ENCODE results near the gene CDH18. TPM values are rescaled to one million over a fixed set of nuclear protein-coding genes. Genes with fewer than 3 reads are reported as not detected.
A peak's percentile ranks its signal among the peaks of the same experiment; 100 is the strongest.

Gene CDH18
- polyA plus RNA-seq, 1 donor from 2014 or later, result 5.6 TPM

GRCh38 chr5:19655627-19656026 lies 332.4 kb downstream of the CDH18 start:
- H3K4me2 ChIP-seq (ENCODE audit: low read length), result no peak overlapping the region
- H3K9me3 ChIP-seq (ENCODE audit: low read length), result no peaks in the 10 kb centered on the region
- TF ChIP-seq TAF1 (IDR thresholded peaks at IDR 0.05; ENCODE audit: low read depth), result no peak
- peak; percentile 29 for TF ChIP-seq SMC3 (conservative IDR thresholded peaks at IDR 0.05; ENCODE audit: poor library complexity)
- peak; percentile 96 for TF ChIP-seq REST (IDR thresholded peaks at IDR 0.05; ENCODE audit: borderline replicate concordance)
- peak; percentile 97 for TF ChIP-seq EP300 (conservative IDR thresholded peaks at IDR 0.05; ENCODE audit: poor library complexity, severe bottlenecking)
- peak; percentile 76 for TF ChIP-seq POLR2AphosphoS5 (IDR thresholded peaks at IDR 0.05)
- TF ChIP-seq CTCF (IDR thresholded peaks at IDR 0.05; ENCODE audit: poor library complexity, severe bottlenecking), result no peak
- peak; percentile 33 for TF ChIP-seq RAD21 (conservative IDR thresholded peaks at IDR 0.05)
- H3K4me3 ChIP-seq (ENCODE audit: low read length), result no peak overlapping the region
- no peaks in the 10 kb centered on the region for H3K79me2 ChIP-seq (replicated peaks; ENCODE audit: insufficient read depth, low read length)
- no peak overlapping the region for H3K9ac ChIP-seq (ENCODE audit: low read length)
- no peaks in the 10 kb centered on the region for H3K9me2 ChIP-seq (ENCODE audit: insufficient read depth, low read length)
- H2AFZ ChIP-seq (ENCODE audit: low read depth, low read length), result no peak overlapping the region
- H3K27me3 ChIP-seq (ENCODE audit: insufficient read depth, low read depth, low read length), result no peaks in the 10 kb centered on the region
- no peak overlapping the region for H3K27ac ChIP-seq (ENCODE audit: low read length)
- no peaks in the 10 kb centered on the region for H3K36me3 ChIP-seq (ENCODE audit: insufficient read depth, low read length)
- H4K20me1 ChIP-seq (ENCODE audit: insufficient read depth), result no peaks in the 10 kb centered on the region
- peaks cover 3% of the 10 kb centered on the region for H3F3A ChIP-seq (ENCODE audit: insufficient read depth, low read length, poor library complexity, severe bottlenecking)

- no peaks in the 10 kb centered on the region for H3K9me2 ChIP-seq (ENCODE audit: insufficient read depth, low read length)
- no peak overlapping the region for H2AFZ ChIP-seq (ENCODE audit: low read depth, low read length)
- no peak overlapping the region for H3K4me3 ChIP-seq (ENCODE audit: low read length)
- no peaks in the 10 kb centered on the region for H4K20me1 ChIP-seq (ENCODE audit: insufficient read depth)
- H3K9ac ChIP-seq (ENCODE audit: low read length), result no peak overlapping the region
- no peaks in the 10 kb centered on the region for H3F3A ChIP-seq (ENCODE audit: insufficient read depth, low read length, poor library complexity, severe bottlenecking)
- H3K27me3 ChIP-seq (ENCODE audit: insufficient read depth, low read depth, low read length), result no peaks in the 10 kb centered on the region
- no peaks in the 10 kb centered on the region for H3K36me3 ChIP-seq (ENCODE audit: insufficient read depth, low read length)
- H3K4me2 ChIP-seq (ENCODE audit: low read length), result no peak overlapping the region
- TF ChIP-seq EP300 (conservative IDR thresholded peaks at IDR 0.05; ENCODE audit: poor library complexity, severe bottlenecking) (no peak), TAF1 (IDR thresholded peaks at IDR 0.05; ENCODE audit: low read depth) (no peak), EZH2 (IDR thresholded peaks at IDR 0.05; ENCODE audit: borderline replicate concordance, insufficient read depth, low read length, poor library complexity, severe bottlenecking) (no peak), CTCF (IDR thresholded peaks at IDR 0.05; ENCODE audit: poor library complexity, severe bottlenecking) (no peak), SMC3 (conservative IDR thresholded peaks at IDR 0.05; ENCODE audit: poor library complexity) (no peak)
- H3K79me2 ChIP-seq (replicated peaks; ENCODE audit: insufficient read depth, low read length), result no peaks in the 10 kb centered on the region
- H3K27ac ChIP-seq (ENCODE audit: low read length), result no peak overlapping the region
- H3K9me3 ChIP-seq (ENCODE audit: low read length), result no peaks in the 10 kb centered on the region
Observed at GRCh38 chr5:19638461-19638860, 349.5 kb downstream of the CDH18 start.

Data from neural cell (in vitro differentiated cells).